ENCODE results near the gene P2RY8. TPM values are rescaled to one million over a fixed set of nuclear protein-coding genes. Genes with fewer than 3 reads are reported as not detected.

The P2RY8 gene
- total RNA-seq, 1 experiment from 2014 or later, result not detected

GRCh38 chrX:1451661-1452515 is 85.1 kb downstream of the P2RY8 start:
- BruUV-seq (replicated peaks), result no TSS peak
- H3K9me3 ChIP-seq (ENCODE audit: low read depth, low read length, poor library complexity, severe bottlenecking), result no peaks in the 10 kb centered on the region
- H3K4me3 ChIP-seq (ENCODE audit: low read depth, low read length, poor library complexity, severe bottlenecking), result peak overlapping the region; percentile 97
- H3K27me3 ChIP-seq (replicated peaks; ENCODE audit: insufficient read depth, low read depth, low read length, poor library complexity), result no peaks in the 10 kb centered on the region
- TF ChIP-seq EZH2 (IDR thresholded peaks at IDR 0.05; ENCODE audit: borderline replicate concordance, low read depth, low read length, poor library complexity, severe bottlenecking), result no peak
- TF ChIP-seq CTCF (conservative IDR thresholded peaks at IDR 0.05; ENCODE audit: low read depth, low read length), result no peak
- intact Hi-C loops (cut with micrococcal nuclease; ENCODE audit: unreplicated experiment), result loop anchor here (2.0 to 10.0 kb wide), 4 partner anchors 59 to 1143 kb away; partner anchors contain the start of gene SLC25A6
- no peak for DNase-seq (ENCODE audit: low spot score)
- CTCF ChIA-PET, result no interaction called here
- H3K27ac ChIP-seq (ENCODE audit: low read depth, low read length, poor library complexity, severe bottlenecking), result peak overlapping the region; percentile 77
- H3K36me3 ChIP-seq (ENCODE audit: insufficient read depth, low read length, poor library complexity, severe bottlenecking), result no peaks in the 10 kb centered on the region
- no peaks in the 10 kb centered on the region for H3K4me1 ChIP-seq (ENCODE audit: insufficient read depth, low read length, poor library complexity, severe bottlenecking)
- POLR2A ChIA-PET (ENCODE audit: low non-redundant PET), result no interaction called here

- no peaks in the 10 kb centered on the region for H3K9me3 ChIP-seq (ENCODE audit: low read depth, low read length, poor library complexity, severe bottlenecking)
- H3K36me3 ChIP-seq (ENCODE audit: insufficient read depth, low read length, poor library complexity, severe bottlenecking), result no peaks in the 10 kb centered on the region
- DNase-seq (ENCODE audit: low spot score), result no peak
- ChIA-PET CTCF (no interaction called here), POLR2A (ENCODE audit: low non-redundant PET) (no interaction called here)
- H3K4me3 ChIP-seq (ENCODE audit: low read depth, low read length, poor library complexity, severe bottlenecking), result peak overlapping the region; percentile 97
- TF ChIP-seq EZH2 (IDR thresholded peaks at IDR 0.05; ENCODE audit: borderline replicate concordance, low read depth, low read length, poor library complexity, severe bottlenecking), result no peak
- no peak for TF ChIP-seq CTCF (conservative IDR thresholded peaks at IDR 0.05; ENCODE audit: low read depth, low read length)
- no peaks in the 10 kb centered on the region for H3K27me3 ChIP-seq (replicated peaks; ENCODE audit: insufficient read depth, low read depth, low read length, poor library complexity)
- H3K4me1 ChIP-seq (ENCODE audit: insufficient read depth, low read length, poor library complexity, severe bottlenecking), result no peaks in the 10 kb centered on the region
- no TSS peak for BruUV-seq (replicated peaks)
- H3K27ac ChIP-seq (ENCODE audit: low read depth, low read length, poor library complexity, severe bottlenecking), result no peak overlapping the region
- intact Hi-C loops (cut with micrococcal nuclease; ENCODE audit: unreplicated experiment), result loop anchor here (5.0 to 10.0 kb wide), 3 partner anchors 194 to 1144 kb away; no protein-coding TSS in a partner anchor
Measured at GRCh38 chrX:1451251-1451660, 85.7 kb downstream of the P2RY8 start.

- no peaks in the 10 kb centered on the region for H3K36me3 ChIP-seq (ENCODE audit: insufficient read depth, low read length, poor library complexity, severe bottlenecking)
- H3K27me3 ChIP-seq (replicated peaks; ENCODE audit: insufficient read depth, low read depth, low read length, poor library complexity), result no peaks in the 10 kb centered on the region
- POLR2A ChIA-PET (ENCODE audit: low non-redundant PET), result no interaction called here
- intact Hi-C loops (cut with micrococcal nuclease; ENCODE audit: unreplicated experiment), result loop anchor here (5.0 to 10.0 kb wide), 3 partner anchors 194 to 1144 kb away; no protein-coding TSS in a partner anchor
- no peaks in the 10 kb centered on the region for H3K4me1 ChIP-seq (ENCODE audit: insufficient read depth, low read length, poor library complexity, severe bottlenecking)
- H3K4me3 ChIP-seq (ENCODE audit: low read depth, low read length, poor library complexity, severe bottlenecking), result no peak overlapping the region
- no peaks in the 10 kb centered on the region for H3K9me3 ChIP-seq (ENCODE audit: low read depth, low read length, poor library complexity, severe bottlenecking)
- H3K27ac ChIP-seq (ENCODE audit: low read depth, low read length, poor library complexity, severe bottlenecking), result no peak overlapping the region
- CTCF ChIA-PET, result no interaction called here
- DNase-seq (ENCODE audit: low spot score), result no peak
- TF ChIP-seq CTCF (conservative IDR thresholded peaks at IDR 0.05; ENCODE audit: low read depth, low read length) (no peak), EZH2 (IDR thresholded peaks at IDR 0.05; ENCODE audit: borderline replicate concordance, low read depth, low read length, poor library complexity, severe bottlenecking) (no peak)
- BruUV-seq (replicated peaks), result no TSS peak
Measured at GRCh38 chrX:1450361-1451161, 86.4 kb downstream of the P2RY8 start.

Measured in A673 (cell line).